GM23338 (cell line): ENCODE measurements around the gene DSE. TPM values are rescaled to one million over a fixed set of nuclear protein-coding genes. Genes with fewer than 3 reads are reported as not detected.

Experiments used
- ATAC-seq: fragments of 200-7000 bp; cut with Tn5 transposase; 3 replicates; pipeline ENCODE4 v1.9.1; 2020
- DNase-seq: peaks from one replicate; pipeline ENCODE4 v3.0.0-alpha.2; 2015; ENCODE audit warnings: low spot score
- H2AFZ ChIP-seq: fragments of 200-600 bp; sonication (generic); 2 replicates; pipeline ENCODE4 v1.8.0; 2016; ENCODE audit warnings: antibody characterized with exemption, mild to moderate bottlenecking, moderate library complexity
- H3F3A ChIP-seq: fragments of 200-600 bp; sonication (generic); replicated peaks from 2 replicates; pipeline ENCODE4 v1.8.0; 2017; ENCODE audit warnings: antibody characterized with exemption, mixed run types, low read depth
- H3K27ac ChIP-seq: fragments of 200-600 bp; sonication (generic); 2 replicates; pipeline ENCODE4 v1.6.1; 2016; ENCODE audit warnings: low read depth
- H3K27me3 ChIP-seq: fragments of 200-600 bp; sonication (generic); 2 replicates; pipeline ENCODE4 v1.8.0; 2016; ENCODE audit warnings: mild to moderate bottlenecking, mixed run types, moderate library complexity; ENCODE audit not compliant: insufficient read depth
- H3K36me3 ChIP-seq: fragments of 200-600 bp; sonication (generic); 2 replicates; pipeline ENCODE4 v1.8.0; 2016; ENCODE audit warnings: mild to moderate bottlenecking; ENCODE audit not compliant: insufficient read depth
- H3K4me1 ChIP-seq: fragments of 200-600 bp; sonication (generic); 2 replicates; pipeline ENCODE4 v1.8.0; 2016; ENCODE audit warnings: mild to moderate bottlenecking, moderate library complexity; ENCODE audit not compliant: insufficient read depth
- H3K4me2 ChIP-seq: fragments of 200-600 bp; sonication (generic); 2 replicates; pipeline ENCODE4 v1.7.1; 2017; ENCODE audit warnings: mixed run types
- H3K4me3 ChIP-seq: fragments of 200-600 bp; sonication (generic); 2 replicates; pipeline ENCODE4 v1.6.1; 2016; ENCODE audit warnings: mixed run types
- H3K79me2 ChIP-seq: fragments of 200-600 bp; sonication (generic); replicated peaks from 2 replicates; pipeline ENCODE4 v1.8.0; 2017; ENCODE audit warnings: mild to moderate bottlenecking; ENCODE audit not compliant: insufficient read depth
- H3K9me2 ChIP-seq: fragments of 200-600 bp; sonication (generic); 2 replicates; pipeline ENCODE4 v1.8.0; 2017; ENCODE audit not compliant: insufficient read depth
- H4K20me1 ChIP-seq: fragments of 200-600 bp; sonication (generic); replicated peaks from 2 replicates; pipeline ENCODE4 v1.8.0; 2017; ENCODE audit warnings: mild to moderate bottlenecking; ENCODE audit not compliant: insufficient read depth
- H3K27ac Mint-ChIP-seq: 2 replicates; pipeline ENCODE4 v1.8.0; 2020; ENCODE audit warnings: inconsistent platforms, mild to moderate bottlenecking, moderate library complexity, mixed read lengths
- H3K27me3 Mint-ChIP-seq: 3 replicates; pipeline ENCODE4 v1.8.0; 2022; ENCODE audit warnings: low read depth, mild to moderate bottlenecking, moderate library complexity, mixed read lengths, inconsistent platforms; ENCODE audit not compliant: insufficient read depth, poor library complexity
- H3K36me3 Mint-ChIP-seq: 3 replicates; pipeline ENCODE4 v1.8.0; 2021; ENCODE audit warnings: low read depth, mild to moderate bottlenecking, inconsistent platforms, moderate library complexity, mixed read lengths
- H3K4me1 Mint-ChIP-seq: 3 replicates; pipeline ENCODE4 v1.8.0; 2020; ENCODE audit warnings: mild to moderate bottlenecking, inconsistent platforms, mixed read lengths
- H3K4me3 Mint-ChIP-seq: 3 replicates; pipeline ENCODE4 v1.8.0; 2021; ENCODE audit warnings: moderate library complexity, mild to moderate bottlenecking, inconsistent platforms, mixed read lengths
- H3K9me3 Mint-ChIP-seq: 3 replicates; pipeline ENCODE4 v1.8.0; 2020; ENCODE audit warnings: moderate library complexity, mild to moderate bottlenecking, inconsistent platforms, mixed read lengths
- CREB1 ChIP-seq: fragments of 250-450 bp; sonication (Bioruptor Pico); IDR thresholded peaks from 2 replicates; pipeline ENCODE4 v1.5.0; 2020; ENCODE audit warnings: low read depth, mild to moderate bottlenecking, moderate library complexity
- EZH2 ChIP-seq: fragments of 200-600 bp; sonication (generic); IDR thresholded peaks from one replicate; pipeline ENCODE4 v1.8.0; 2017; ENCODE audit warnings: antibody characterized with exemption, mild to moderate bottlenecking, low read depth; ENCODE audit not compliant: unreplicated experiment
- EZH2phosphoT487 ChIP-seq: fragments of 200-600 bp; sonication (generic); IDR thresholded peaks from one replicate; pipeline ENCODE4 v1.8.1; 2018; ENCODE audit warnings: antibody characterized with exemption; ENCODE audit not compliant: unreplicated experiment
- JUNB ChIP-seq: IDR thresholded peaks from one replicate; pipeline ENCODE4 v1.6.1; 2016; ENCODE audit warnings: antibody characterized with exemption; ENCODE audit not compliant: unreplicated experiment
- NANOG ChIP-seq: IDR thresholded peaks from 2 replicates; pipeline ENCODE4 v1.6.1; 2016; ENCODE audit warnings: antibody characterized with exemption, borderline replicate concordance
- POLR2AphosphoS5 ChIP-seq: IDR thresholded peaks from 2 replicates; pipeline ENCODE4 v1.6.1; 2016; ENCODE audit warnings: antibody characterized with exemption, low read depth
- STAT1 ChIP-seq: IDR thresholded peaks from one replicate; pipeline ENCODE4 v1.6.1; 2016; ENCODE audit warnings: antibody characterized with exemption; ENCODE audit not compliant: unreplicated experiment
- ZNF114 ChIP-seq: fragments of 250-450 bp; sonication (Bioruptor Pico); IDR thresholded peaks from 2 replicates; pipeline ENCODE4 v1.5.0; 2020; ENCODE audit warnings: mild to moderate bottlenecking, moderate library complexity
- ZNF331 ChIP-seq: fragments of 250-450 bp; sonication (Bioruptor Pico); IDR thresholded peaks from 2 replicates; pipeline ENCODE4 v1.5.0; 2020; ENCODE audit warnings: low read depth, mild to moderate bottlenecking, moderate library complexity
- polyA plus RNA-seq: library from polyadenylated mRNA; unstranded; fragments of >200 nt; fragmentation: Nextera tagmentation; extraction: Ambion mirVana; gene quantifications from 2 replicates; pipeline ENCODE4 v1.2.1, GENCODE V29; 2016
- total RNA-seq: library from RNA; depleted of rRNA; stranded (reverse); fragments of >200 nt; shearing (Covaris generic); gene quantifications from 2 replicates; pipeline ENCODE4 v1.2.3, GENCODE V29; 2014
- TF ChIP-seq, protein P1 (sequence below): IDR thresholded peaks from one replicate; pipeline ENCODE4 v1.6.1; 2018; ENCODE audit warnings: antibody characterized with exemption; ENCODE audit not compliant: unreplicated experiment
- TF ChIP-seq, protein P2 (sequence below): fragments of 250-450 bp; sonication (Bioruptor Pico); IDR thresholded peaks from 2 replicates; pipeline ENCODE4 v1.5.0; 2020; ENCODE audit warnings: mild to moderate bottlenecking, moderate library complexity
- TF ChIP-seq, protein P3 (sequence below), 2 experiments: fragments of 200-600 bp in 1 of 2; sonication (generic) in 1 of 2; conservative IDR thresholded peaks; 2 replicates each; pipeline versions ENCODE4 v1.5.1 to v1.6.1; 2016 to 2017; ENCODE audit warnings: antibody characterized with exemption in 2 of 2, low read depth in 2 of 2, mild to moderate bottlenecking in 2 of 2, moderate library complexity in 1 of 2

DSE gene
- total and polyA plus RNA-seq, 2 experiments from 2014 or later: 18.8 to 45.2 TPM

DNA sequence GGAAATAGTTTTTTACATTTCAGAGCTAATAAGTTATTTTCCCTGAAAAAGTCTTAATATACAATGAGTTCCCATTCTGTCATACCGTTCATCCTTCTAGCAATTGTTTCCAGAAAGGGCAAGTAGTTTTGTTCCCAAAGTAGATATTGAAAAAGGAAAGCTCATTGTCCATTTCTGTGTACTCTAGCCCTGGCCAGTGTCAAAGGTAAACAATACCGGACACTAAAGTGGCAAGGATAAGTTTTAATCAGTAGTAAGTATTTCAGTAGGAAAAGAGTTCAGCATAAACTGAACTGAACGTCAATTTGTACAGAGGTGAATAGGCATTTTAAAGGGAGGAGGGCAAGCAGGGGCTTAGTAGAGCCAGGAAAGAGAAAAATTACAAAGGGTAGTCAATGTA lies 46.9 kb downstream of the DSE start:
- TF ChIP-seq JUNB (no peak), NANOG (no peak), CREB1 (CRISPR knock-in tag) (no peak), POLR2AphosphoS5 (no peak), EZH2 (no peak), ZNF114 (CRISPR knock-in tag) (no peak), EZH2phosphoT487 (no peak), STAT1 (no peak), ZNF331 (CRISPR knock-in tag) (no peak)
- TF ChIP-seq, protein P1, sequence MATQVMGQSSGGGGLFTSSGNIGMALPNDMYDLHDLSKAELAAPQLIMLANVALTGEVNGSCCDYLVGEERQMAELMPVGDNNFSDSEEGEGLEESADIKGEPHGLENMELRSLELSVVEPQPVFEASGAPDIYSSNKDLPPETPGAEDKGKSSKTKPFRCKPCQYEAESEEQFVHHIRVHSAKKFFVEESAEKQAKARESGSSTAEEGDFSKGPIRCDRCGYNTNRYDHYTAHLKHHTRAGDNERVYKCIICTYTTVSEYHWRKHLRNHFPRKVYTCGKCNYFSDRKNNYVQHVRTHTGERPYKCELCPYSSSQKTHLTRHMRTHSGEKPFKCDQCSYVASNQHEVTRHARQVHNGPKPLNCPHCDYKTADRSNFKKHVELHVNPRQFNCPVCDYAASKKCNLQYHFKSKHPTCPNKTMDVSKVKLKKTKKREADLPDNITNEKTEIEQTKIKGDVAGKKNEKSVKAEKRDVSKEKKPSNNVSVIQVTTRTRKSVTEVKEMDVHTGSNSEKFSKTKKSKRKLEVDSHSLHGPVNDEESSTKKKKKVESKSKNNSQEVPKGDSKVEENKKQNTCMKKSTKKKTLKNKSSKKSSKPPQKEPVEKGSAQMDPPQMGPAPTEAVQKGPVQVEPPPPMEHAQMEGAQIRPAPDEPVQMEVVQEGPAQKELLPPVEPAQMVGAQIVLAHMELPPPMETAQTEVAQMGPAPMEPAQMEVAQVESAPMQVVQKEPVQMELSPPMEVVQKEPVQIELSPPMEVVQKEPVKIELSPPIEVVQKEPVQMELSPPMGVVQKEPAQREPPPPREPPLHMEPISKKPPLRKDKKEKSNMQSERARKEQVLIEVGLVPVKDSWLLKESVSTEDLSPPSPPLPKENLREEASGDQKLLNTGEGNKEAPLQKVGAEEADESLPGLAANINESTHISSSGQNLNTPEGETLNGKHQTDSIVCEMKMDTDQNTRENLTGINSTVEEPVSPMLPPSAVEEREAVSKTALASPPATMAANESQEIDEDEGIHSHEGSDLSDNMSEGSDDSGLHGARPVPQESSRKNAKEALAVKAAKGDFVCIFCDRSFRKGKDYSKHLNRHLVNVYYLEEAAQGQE: no peak
- TF ChIP-seq, protein P2, sequence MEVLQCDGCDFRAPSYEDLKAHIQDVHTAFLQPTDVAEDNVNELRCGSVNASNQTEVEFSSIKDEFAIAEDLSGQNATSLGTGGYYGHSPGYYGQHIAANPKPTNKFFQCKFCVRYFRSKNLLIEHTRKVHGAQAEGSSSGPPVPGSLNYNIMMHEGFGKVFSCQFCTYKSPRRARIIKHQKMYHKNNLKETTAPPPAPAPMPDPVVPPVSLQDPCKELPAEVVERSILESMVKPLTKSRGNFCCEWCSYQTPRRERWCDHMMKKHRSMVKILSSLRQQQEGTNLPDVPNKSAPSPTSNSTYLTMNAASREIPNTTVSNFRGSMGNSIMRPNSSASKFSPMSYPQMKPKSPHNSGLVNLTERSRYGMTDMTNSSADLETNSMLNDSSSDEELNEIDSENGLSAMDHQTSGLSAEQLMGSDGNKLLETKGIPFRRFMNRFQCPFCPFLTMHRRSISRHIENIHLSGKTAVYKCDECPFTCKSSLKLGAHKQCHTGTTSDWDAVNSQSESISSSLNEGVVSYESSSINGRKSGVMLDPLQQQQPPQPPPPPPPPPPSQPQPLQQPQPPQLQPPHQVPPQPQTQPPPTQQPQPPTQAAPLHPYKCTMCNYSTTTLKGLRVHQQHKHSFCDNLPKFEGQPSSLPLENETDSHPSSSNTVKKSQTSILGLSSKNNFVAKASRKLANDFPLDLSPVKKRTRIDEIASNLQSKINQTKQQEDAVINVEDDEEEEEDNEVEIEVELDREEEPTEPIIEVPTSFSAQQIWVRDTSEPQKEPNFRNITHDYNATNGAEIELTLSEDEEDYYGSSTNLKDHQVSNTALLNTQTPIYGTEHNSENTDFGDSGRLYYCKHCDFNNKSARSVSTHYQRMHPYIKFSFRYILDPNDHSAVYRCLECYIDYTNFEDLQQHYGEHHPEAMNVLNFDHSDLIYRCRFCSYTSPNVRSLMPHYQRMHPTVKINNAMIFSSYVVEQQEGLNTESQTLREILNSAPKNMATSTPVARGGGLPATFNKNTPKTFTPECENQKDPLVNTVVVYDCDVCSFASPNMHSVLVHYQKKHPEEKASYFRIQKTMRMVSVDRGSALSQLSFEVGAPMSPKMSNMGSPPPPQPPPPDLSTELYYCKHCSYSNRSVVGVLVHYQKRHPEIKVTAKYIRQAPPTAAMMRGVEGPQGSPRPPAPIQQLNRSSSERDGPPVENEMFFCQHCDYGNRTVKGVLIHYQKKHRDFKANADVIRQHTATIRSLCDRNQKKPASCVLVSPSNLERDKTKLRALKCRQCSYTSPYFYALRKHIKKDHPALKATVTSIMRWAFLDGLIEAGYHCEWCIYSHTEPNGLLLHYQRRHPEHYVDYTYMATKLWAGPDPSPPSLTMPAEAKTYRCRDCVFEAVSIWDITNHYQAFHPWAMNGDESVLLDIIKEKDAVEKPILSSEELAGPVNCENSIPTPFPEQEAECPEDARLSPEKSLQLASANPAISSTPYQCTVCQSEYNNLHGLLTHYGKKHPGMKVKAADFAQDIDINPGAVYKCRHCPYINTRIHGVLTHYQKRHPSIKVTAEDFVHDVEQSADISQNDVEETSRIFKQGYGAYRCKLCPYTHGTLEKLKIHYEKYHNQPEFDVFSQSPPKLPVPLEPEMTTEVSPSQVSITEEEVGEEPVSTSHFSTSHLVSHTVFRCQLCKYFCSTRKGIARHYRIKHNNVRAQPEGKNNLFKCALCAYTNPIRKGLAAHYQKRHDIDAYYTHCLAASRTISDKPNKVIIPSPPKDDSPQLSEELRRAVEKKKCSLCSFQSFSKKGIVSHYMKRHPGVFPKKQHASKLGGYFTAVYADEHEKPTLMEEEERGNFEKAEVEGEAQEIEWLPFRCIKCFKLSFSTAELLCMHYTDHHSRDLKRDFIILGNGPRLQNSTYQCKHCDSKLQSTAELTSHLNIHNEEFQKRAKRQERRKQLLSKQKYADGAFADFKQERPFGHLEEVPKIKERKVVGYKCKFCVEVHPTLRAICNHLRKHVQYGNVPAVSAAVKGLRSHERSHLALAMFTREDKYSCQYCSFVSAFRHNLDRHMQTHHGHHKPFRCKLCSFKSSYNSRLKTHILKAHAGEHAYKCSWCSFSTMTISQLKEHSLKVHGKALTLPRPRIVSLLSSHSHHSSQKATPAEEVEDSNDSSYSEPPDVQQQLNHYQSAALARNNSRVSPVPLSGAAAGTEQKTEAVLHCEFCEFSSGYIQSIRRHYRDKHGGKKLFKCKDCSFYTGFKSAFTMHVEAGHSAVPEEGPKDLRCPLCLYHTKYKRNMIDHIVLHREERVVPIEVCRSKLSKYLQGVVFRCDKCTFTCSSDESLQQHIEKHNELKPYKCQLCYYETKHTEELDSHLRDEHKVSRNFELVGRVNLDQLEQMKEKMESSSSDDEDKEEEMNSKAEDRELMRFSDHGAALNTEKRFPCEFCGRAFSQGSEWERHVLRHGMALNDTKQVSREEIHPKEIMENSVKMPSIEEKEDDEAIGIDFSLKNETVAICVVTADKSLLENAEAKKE (CRISPR knock-in tag): no peak
- TF ChIP-seq, protein P3, sequence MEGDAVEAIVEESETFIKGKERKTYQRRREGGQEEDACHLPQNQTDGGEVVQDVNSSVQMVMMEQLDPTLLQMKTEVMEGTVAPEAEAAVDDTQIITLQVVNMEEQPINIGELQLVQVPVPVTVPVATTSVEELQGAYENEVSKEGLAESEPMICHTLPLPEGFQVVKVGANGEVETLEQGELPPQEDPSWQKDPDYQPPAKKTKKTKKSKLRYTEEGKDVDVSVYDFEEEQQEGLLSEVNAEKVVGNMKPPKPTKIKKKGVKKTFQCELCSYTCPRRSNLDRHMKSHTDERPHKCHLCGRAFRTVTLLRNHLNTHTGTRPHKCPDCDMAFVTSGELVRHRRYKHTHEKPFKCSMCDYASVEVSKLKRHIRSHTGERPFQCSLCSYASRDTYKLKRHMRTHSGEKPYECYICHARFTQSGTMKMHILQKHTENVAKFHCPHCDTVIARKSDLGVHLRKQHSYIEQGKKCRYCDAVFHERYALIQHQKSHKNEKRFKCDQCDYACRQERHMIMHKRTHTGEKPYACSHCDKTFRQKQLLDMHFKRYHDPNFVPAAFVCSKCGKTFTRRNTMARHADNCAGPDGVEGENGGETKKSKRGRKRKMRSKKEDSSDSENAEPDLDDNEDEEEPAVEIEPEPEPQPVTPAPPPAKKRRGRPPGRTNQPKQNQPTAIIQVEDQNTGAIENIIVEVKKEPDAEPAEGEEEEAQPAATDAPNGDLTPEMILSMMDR (conservative IDR thresholded peaks at IDR 0.05; ENCODE audit: low read depth in 2 of 2): no peak
- peaks cover 19% of the 10 kb centered on the region for H3K4me1 Mint-ChIP-seq
- DNase-seq: no peak
- H3K9me2 ChIP-seq: no peaks in the 10 kb centered on the region
- H4K20me1 ChIP-seq: no peaks in the 10 kb centered on the region
- no peak overlapping the region for H3K4me3 Mint-ChIP-seq
- peaks cover 3% of the 10 kb centered on the region for H3K27me3 Mint-ChIP-seq
- no peaks in the 10 kb centered on the region; the same call in 2 of the 3 replicates for H3K9me3 Mint-ChIP-seq
- peaks cover 15% of the 10 kb centered on the region for H3K4me1 ChIP-seq
- H3K27ac Mint-ChIP-seq: no peak overlapping the region
- H3F3A ChIP-seq: no peaks in the 10 kb centered on the region
- H3K36me3 Mint-ChIP-seq: peaks cover 6% of the 10 kb centered on the region; the same call in 2 of the 3 replicates
- H3K79me2 ChIP-seq: peaks cover 51% of the 10 kb centered on the region
- H2AFZ ChIP-seq: no peak overlapping the region
- H3K27me3 ChIP-seq: no peaks in the 10 kb centered on the region
- no peak overlapping the region for H3K4me2 ChIP-seq
- no peak for ATAC-seq
- no peak overlapping the region for H3K4me3 ChIP-seq
- no peaks in the 10 kb centered on the region for H3K36me3 ChIP-seq
- no peak overlapping the region for H3K27ac ChIP-seq
